ENCODE results near the gene TMEM151B.
"Not testable (repeated sequence)": the region's sequence is repeated elsewhere in the genome, so short reads cannot be mapped to it uniquely, and the experiment has no call there.

TMEM151B gene

DNA sequence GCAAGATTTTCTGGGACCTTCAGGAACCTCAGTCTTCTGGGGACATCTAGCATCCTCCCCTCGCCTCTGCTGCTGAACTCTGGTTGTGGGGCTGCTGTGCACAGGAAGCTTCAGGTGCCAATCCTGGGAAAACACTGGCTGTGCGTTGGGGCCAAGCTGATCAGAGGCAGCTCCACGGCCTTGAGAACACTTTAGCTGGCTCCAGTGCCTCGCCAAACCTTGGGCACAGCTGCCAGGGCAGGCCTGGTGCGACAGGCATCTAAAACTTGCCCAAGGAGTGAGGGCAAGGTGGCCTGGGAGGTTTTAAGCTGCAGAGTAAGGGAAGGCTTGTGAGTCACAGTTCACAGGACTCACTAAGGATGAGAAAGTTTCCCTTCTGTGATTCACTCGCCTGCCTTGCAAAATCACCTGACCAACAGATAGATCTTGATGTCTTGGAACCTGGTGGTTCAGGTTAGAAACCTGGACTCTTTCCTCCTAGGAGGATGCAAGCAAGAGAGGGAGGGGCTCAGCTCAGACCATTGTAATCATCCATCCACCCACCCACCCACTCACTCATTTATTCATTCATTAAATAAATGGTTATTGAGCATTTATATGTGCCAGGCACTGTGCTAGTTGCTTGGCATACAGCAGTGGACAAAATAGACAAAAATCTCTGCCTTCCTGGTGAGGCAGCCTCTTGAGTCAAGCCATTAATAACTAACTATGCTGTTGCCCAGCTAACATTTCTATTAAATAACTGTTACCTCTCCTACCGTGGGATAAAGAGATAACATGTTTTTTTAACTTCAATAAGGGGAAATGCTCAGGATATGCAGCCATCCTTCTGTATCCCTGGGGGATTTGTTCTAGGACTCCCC lies 69.7 kb downstream of the TMEM151B start:
- DNase-seq = no peak

GRCh38 chr6:44341095-44341890 lies 71.0 kb downstream of the TMEM151B start:
- no peak for DNase-seq

- DNase-seq = no peak
Measured at GRCh38 chr6:44342052-44342451, 71.8 kb downstream of the TMEM151B start.

DNA sequence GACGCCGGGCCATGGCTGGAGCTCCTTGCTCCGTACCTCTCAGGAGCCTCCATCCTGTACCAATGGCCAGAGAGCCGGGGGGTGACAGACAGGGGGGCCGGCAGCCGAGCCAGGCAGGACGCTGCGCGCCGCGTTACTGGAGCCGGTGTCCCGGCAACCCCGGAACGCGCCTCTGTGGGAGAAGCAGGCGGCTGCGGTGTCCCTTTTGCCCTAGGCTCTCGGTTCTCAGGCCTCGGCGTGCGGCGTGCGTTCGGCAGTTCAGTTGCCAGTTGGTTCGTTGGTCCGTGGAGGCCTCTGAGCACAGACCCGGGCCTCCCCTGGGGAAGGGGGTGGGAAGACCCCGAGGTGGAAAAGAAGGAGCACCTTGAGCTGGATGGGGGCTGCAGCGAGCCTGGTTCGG lies 72.2 kb downstream of the TMEM151B start, which contains the start of gene SPATS1:
SPATS1 (plus strand) TSS at position 162 of the 400 bp plus-strand sequence. CDS start 446 bp downstream, outside the sequence.
- DNase-seq = no peak

GRCh38 chr6:44346818-44347217 lies 76.6 kb downstream of the TMEM151B start:
- not testable (repeated sequence) for DNase-seq

- DNase-seq = no peak
Measured at GRCh38 chr6:44349904-44350649, 79.8 kb downstream of the TMEM151B start.

DNA sequence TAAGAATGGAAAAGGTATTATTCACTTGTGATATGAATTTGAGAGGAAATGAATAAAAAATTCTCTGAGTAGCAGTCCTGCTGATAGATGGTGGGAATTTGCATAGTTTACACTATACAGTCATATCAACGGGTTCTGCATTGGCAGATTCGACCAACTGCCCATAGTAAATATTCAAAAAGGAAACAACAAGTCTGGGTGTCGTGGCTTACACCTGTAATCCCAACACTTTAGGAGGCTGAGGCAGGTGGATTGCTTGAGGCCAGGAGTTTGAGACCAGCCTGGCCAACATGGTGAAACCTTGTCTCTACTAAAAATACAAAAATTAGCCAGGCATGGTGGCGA lies 80.4 kb downstream of the TMEM151B start:
- not testable (repeated sequence) for DNase-seq

DNA sequence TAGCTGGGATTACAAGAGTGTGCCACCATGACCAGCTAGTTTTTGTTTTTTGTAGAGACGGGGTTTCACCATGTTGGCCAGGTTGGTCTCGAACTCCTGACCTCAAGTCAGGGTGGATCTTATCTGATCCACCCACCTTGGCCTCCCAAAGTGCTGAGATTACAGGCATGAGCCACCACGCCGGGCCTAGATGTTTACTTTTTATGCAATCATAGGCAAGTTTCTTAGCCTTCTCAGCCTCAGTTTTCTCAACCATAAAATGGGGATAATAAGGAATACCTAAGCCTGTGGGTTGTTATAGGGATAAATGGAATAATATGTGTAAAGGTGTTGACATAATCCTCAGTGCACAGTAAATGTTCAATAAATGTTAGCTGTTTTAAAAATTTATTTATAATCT lies 82.0 kb downstream of the TMEM151B start:
- DNase-seq = no peak

DNA sequence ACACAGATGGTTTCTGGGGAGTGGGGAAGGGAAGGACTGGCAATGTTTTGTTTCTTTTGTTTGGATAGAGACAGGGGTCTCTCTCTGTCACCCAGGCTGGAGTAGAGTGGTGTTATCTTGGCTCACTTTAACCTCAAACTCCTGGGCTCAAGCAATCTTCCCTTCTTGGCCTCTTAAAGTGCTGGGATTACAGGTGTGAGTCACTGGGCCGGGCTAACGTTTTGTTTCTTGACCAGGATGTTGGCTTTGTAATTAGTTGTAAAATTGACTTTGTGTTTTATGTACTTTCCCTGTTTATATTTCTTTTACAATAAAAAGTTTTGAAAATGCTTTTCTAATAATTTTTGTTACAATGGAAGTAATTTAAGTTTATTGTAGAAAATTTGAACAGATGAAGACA lies 83.1 kb downstream of the TMEM151B start:
- DNase-seq = no peak

GRCh38 chr6:44355640-44356039 lies 85.4 kb downstream of the TMEM151B start:
- no peak for DNase-seq

DNA sequence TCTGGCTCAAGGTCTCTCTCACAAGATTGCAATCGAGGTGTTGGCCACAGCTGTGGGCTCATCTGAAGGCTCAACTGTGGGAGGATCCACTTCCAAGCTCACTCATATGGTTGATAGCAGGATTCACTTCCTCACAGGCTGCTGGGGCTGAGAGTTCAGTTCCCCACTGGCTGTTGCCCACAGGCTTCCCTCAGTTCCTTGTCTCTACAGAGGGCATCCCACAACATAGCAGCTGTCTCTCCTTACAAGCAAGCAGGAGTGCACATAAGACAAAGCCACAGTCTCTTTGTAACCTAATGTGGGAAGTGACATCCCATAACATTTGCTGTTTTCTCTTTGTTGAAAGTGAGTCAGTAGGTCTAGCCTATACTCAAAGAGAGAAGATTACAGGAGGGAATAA lies 86.2 kb downstream of the TMEM151B start:
- DNase-seq = no peak
